Pancreas (tissue), 10 donors: Measurements from ENCODE around the gene EFCAB8. TPM values are rescaled to one million over a fixed set of nuclear protein-coding genes. Genes with fewer than 3 reads are reported as not detected.

Experiments
- ATAC-seq, 4 donors: fragments of 200-7000 bp; cut with Tn5 transposase; one replicate each; pipeline versions ENCODE4 v1.8.0 to v1.9.1; 2020; ENCODE audit warnings: mild to moderate bottlenecking in 4 of 4, moderate library complexity in 4 of 4
- DNase-seq, 6 donors: peaks; one replicate each; pipeline ENCODE4 v3.0.0-alpha.2; 2020
- FAIRE-seq: peaks from 2 replicates; lab custom pipeline; 2012; peaks lifted over from hg19 to GRCh38; lab: Jason Lieb, UNC
- H3K27ac ChIP-seq, 4 donors: fragments of 200-600 bp; sonication (generic); 1 replicate in 3 of 4; 2 replicates in 1 of 4; pipeline versions ENCODE4 v1.5.0 to v1.8.0; 2020
- H3K27me3 ChIP-seq, 4 donors: fragments of 200-600 bp; one replicate each; pipeline ENCODE4 v1.8.0; 2021
- H3K36me3 ChIP-seq, 3 donors: fragments of 200-600 bp; sonication (generic) in 1 of 3; one replicate each; pipeline versions ENCODE4 v1.5.0 to v1.8.0; 2020 to 2021
- H3K4me1 ChIP-seq, 3 donors: fragments of 200-600 bp; one replicate each; pipeline ENCODE4 v1.8.0; 2021
- H3K4me3 ChIP-seq, 4 donors: fragments of 200-600 bp; sonication (generic) in 2 of 4; one replicate each; pipeline versions ENCODE4 v1.5.0 to v1.8.0; 2020 to 2021
- H3K9me3 ChIP-seq, 4 donors: fragments of 200-600 bp; one replicate each; pipeline ENCODE4 v1.8.0; 2021
- WGBS, 2 donors: extraction: QIAGEN DNeasy Blood & Tissue Kit; methylation state at CpG; one replicate each; pipeline ENCODE4 v1.1.7; 2013; 5-methylcytosine and 5-hydroxymethylcytosine counted together
- intact Hi-C, 3 donors: fragments of 100-400 bp; cut with DNase I; formaldehyde crosslinking; loops; one replicate each; pipeline versions ENCODE4 v1.11.1 to v1.14.2; 2022
- polyA plus RNA-seq, 2 donors: library from polyadenylated mRNA; stranded (reverse); fragments of 200-250 nt; gene quantifications; one replicate each; pipeline ENCODE4 v1.2.3, GENCODE V29; 2013
- total RNA-seq, 6 donors: library from RNA; stranded (reverse); fragmentation: NEBNext Ultra II Directional in 4 of 6; extraction: Animal tissue kit (Norgen Biotek cat#: 25700) in 4 of 6; gene quantifications; one replicate each; pipeline versions ENCODE4 v1.2.1 to v1.2.4, GENCODE V29; 2021 to 2023
- TF ChIP-seq, protein P1 (sequence below), 4 donors: fragments of 200-600 bp; sonication (generic) in 3 of 4; IDR thresholded peaks; one replicate each; pipeline versions ENCODE4 v1.5.0 to v1.8.0; 2021; ENCODE audit warnings: antibody characterized with exemption in 4 of 4
- donor health status: healthy with polysubstance abuse.
- donor health status: DM: no; HTN: no; CAD: no; lungs with moderate emphysema.
- donor health status: DM: no; HTN: no; CAD: no.
- donor health status: control.
- donor health status: control.
- donor health status: Bipolar disorder and iron deficiency.
- donor health status: DM: yes; HTN: yes; CAD: no.
- donor health status: DM: no; HTN: no; CAD: no.
- donor health status: DM: no; HTN: no; CAD: no.
- donor health status: DM: yes; HTN: yes; CAD: no.

EFCAB8 gene
- total and polyA plus RNA-seq, 8 donors: 0.12 to 0.35 (median 0.19) TPM; not detected in 1

DNA sequence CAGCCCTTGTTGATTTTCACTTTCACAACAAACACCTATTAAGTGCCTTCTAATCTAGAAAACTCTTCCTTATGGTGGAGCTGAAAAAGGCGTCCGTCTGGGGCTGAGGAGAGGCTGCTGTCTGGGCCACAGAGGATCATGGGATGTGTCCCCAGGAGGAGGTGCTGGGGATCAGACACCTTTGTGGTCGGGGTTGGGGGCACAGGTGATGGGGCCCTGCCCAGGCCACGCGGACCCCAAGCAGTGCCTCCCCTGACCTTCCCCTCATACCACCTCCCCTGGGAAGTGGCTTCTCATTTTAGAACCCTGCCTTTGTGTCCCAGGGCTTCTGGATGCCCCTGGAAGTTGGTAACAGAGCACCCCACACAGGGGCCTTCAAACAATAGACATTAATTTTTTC is 104.5 kb downstream of the EFCAB8 start:
- intact Hi-C loops: no loop called here
- DNase-seq (peak in 1 of 6 donors; percentile 11), ATAC-seq (no peak), FAIRE-seq (no peak)
- H3K4me1 ChIP-seq: no peaks in the 10 kb centered on the region
- WGBS, 2 donors: 58 to 81% methylated on average over 5 of the region's 5 CpGs
- H3K27ac ChIP-seq: no peak overlapping the region
- no peaks in the 10 kb centered on the region for H3K27me3 ChIP-seq
- TF ChIP-seq, protein P1, sequence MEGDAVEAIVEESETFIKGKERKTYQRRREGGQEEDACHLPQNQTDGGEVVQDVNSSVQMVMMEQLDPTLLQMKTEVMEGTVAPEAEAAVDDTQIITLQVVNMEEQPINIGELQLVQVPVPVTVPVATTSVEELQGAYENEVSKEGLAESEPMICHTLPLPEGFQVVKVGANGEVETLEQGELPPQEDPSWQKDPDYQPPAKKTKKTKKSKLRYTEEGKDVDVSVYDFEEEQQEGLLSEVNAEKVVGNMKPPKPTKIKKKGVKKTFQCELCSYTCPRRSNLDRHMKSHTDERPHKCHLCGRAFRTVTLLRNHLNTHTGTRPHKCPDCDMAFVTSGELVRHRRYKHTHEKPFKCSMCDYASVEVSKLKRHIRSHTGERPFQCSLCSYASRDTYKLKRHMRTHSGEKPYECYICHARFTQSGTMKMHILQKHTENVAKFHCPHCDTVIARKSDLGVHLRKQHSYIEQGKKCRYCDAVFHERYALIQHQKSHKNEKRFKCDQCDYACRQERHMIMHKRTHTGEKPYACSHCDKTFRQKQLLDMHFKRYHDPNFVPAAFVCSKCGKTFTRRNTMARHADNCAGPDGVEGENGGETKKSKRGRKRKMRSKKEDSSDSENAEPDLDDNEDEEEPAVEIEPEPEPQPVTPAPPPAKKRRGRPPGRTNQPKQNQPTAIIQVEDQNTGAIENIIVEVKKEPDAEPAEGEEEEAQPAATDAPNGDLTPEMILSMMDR (IDR thresholded peaks at IDR 0.05): no peak
- no peaks in the 10 kb centered on the region for H3K9me3 ChIP-seq
- no peak overlapping the region for H3K4me3 ChIP-seq
- H3K36me3 ChIP-seq: no peaks in the 10 kb centered on the region

GRCh38 chr20:32964575-32964974 is 105.9 kb downstream of the EFCAB8 start:
- intact Hi-C loops: no loop called here
- H3K36me3 ChIP-seq: no peaks in the 10 kb centered on the region
- H3K4me3 ChIP-seq: no peak overlapping the region
- H3K9me3 ChIP-seq: no peaks in the 10 kb centered on the region
- TF ChIP-seq, protein P1 (IDR thresholded peaks at IDR 0.05): no peak
- H3K27ac ChIP-seq: no peak overlapping the region
- 78 to 86% methylated on average over 6 of the region's 6 CpGs for whole genome bisulfite sequencing, 2 donors
- no peaks in the 10 kb centered on the region for H3K4me1 ChIP-seq
- DNase-seq: peak in 1 of 6 donors; percentile 2
- no peak for ATAC-seq
- no peak for FAIRE-seq
- no peaks in the 10 kb centered on the region for H3K27me3 ChIP-seq

GRCh38 chr20:32965115-32965514 is 106.4 kb downstream of the EFCAB8 start:
- WGBS, 2 donors: 66 to 79% methylated on average over 8 of the region's 8 CpGs
- intact Hi-C loops: no loop called here
- TF ChIP-seq, protein P1 (IDR thresholded peaks at IDR 0.05): no peak
- DNase-seq (no peak), FAIRE-seq (no peak), ATAC-seq (no peak)
- no peak overlapping the region for H3K4me3 ChIP-seq
- no peaks in the 10 kb centered on the region for H3K27me3 ChIP-seq
- no peaks in the 10 kb centered on the region for H3K9me3 ChIP-seq
- no peaks in the 10 kb centered on the region for H3K4me1 ChIP-seq
- no peaks in the 10 kb centered on the region for H3K36me3 ChIP-seq
- H3K27ac ChIP-seq: no peak overlapping the region

- DNase-seq (peak in 2 of 6 donors; percentile 5 to 25), FAIRE-seq (no peak), ATAC-seq (no peak)
- Histone ChIP-seq H3K9me3 (no peaks in the 10 kb centered on the region), H3K4me1 (no peaks in the 10 kb centered on the region), H3K27ac (no peak overlapping the region), H3K27me3 (no peaks in the 10 kb centered on the region), H3K4me3 (no peak overlapping the region), H3K36me3 (no peaks in the 10 kb centered on the region)
- intact Hi-C loops: no loop called here
- TF ChIP-seq, protein P1 (IDR thresholded peaks at IDR 0.05): no peak
- WGBS, 2 donors: 67 to 69% methylated on average over 12 of the region's 12 CpGs
These were observed 107.1 kb downstream of the EFCAB8 start for GRCh38 chr20:32965581-32966373.

GRCh38 chr20:32966382-32966781 is 107.7 kb downstream of the EFCAB8 start:
- Histone ChIP-seq H3K27ac (no peak overlapping the region), H3K27me3 (no peaks in the 10 kb centered on the region), H3K36me3 (no peaks in the 10 kb centered on the region), H3K9me3 (no peaks in the 10 kb centered on the region), H3K4me1 (no peaks in the 10 kb centered on the region), H3K4me3 (no peak overlapping the region)
- intact Hi-C loops: no loop called here
- WGBS, 2 donors: 79 to 81% methylated on average over 4 of the region's 4 CpGs
- FAIRE-seq (no peak), ATAC-seq (no peak), DNase-seq (peak in 2 of 6 donors; percentile 1 to 29)
- TF ChIP-seq, protein P1 (IDR thresholded peaks at IDR 0.05): no peak
